OCI-LY1 (cell line): ENCODE results near the gene SLC25A28.

Experiments
- EZH2 ChIP-seq: fragments of 200-600 bp; sonication (generic), shearing (Covaris generic); IDR thresholded peaks from 2 replicates; pipeline ENCODE4 v1.8.0; 2017; ENCODE audit warnings: borderline replicate concordance, mixed run types, mild to moderate bottlenecking, antibody characterized with exemption, low read length, moderate library complexity, mixed read lengths
- TF ChIP-seq, protein P1 (sequence below): fragments of 200-600 bp; sonication (generic), shearing (Covaris generic); IDR thresholded peaks from 2 replicates; pipeline ENCODE4 v1.5.1; 2017; ENCODE audit warnings: mild to moderate bottlenecking, antibody characterized with exemption, low read length, moderate library complexity, mixed read lengths

DNA sequence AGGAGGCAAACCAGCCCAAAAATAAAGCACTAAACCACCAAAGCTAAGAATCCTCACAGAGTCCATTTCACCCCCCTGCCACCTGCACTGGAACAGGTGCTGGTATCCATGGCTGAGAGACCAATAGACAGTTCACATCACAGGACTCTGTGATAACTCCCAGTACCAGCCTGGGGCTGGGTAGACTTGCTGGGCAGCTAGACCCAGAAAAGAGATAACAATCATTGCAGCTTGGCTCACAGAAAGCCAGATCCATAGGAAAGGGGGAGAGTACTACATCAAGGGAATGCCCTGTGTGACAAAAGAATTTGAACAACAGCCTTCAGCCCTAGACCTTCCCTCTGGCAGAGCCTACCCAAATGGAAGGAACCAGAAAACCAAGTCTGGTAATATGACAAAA lies 13.6 kb upstream of the SLC25A28 start:
- TF ChIP-seq EZH2 = no peak
- TF ChIP-seq, protein P1, sequence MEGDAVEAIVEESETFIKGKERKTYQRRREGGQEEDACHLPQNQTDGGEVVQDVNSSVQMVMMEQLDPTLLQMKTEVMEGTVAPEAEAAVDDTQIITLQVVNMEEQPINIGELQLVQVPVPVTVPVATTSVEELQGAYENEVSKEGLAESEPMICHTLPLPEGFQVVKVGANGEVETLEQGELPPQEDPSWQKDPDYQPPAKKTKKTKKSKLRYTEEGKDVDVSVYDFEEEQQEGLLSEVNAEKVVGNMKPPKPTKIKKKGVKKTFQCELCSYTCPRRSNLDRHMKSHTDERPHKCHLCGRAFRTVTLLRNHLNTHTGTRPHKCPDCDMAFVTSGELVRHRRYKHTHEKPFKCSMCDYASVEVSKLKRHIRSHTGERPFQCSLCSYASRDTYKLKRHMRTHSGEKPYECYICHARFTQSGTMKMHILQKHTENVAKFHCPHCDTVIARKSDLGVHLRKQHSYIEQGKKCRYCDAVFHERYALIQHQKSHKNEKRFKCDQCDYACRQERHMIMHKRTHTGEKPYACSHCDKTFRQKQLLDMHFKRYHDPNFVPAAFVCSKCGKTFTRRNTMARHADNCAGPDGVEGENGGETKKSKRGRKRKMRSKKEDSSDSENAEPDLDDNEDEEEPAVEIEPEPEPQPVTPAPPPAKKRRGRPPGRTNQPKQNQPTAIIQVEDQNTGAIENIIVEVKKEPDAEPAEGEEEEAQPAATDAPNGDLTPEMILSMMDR = no peak
